Upper lobe of left lung (tissue), 4 donors: ENCODE results near the gene DPP9.

Source experiments
- POLR2AphosphoS5 ChIP-seq, 2 donors: sonication (generic); formaldehyde crosslinking; IDR thresholded peaks; one replicate each; pipeline ENCODE4 v1.5.1; 2017; ENCODE audit warnings: antibody characterized with exemption in 2 of 2
- TF ChIP-seq, protein P1 (sequence below), 6 experiments: fragments of 450-650 bp in 4 of 6; fragments of 200-600 bp in 2 of 6; sonication (generic) in 2 of 6; IDR thresholded peaks; one replicate each; pipeline ENCODE4 v1.5.1; 2016 to 2019; ENCODE audit warnings: antibody characterized with exemption in 6 of 6

DNA sequence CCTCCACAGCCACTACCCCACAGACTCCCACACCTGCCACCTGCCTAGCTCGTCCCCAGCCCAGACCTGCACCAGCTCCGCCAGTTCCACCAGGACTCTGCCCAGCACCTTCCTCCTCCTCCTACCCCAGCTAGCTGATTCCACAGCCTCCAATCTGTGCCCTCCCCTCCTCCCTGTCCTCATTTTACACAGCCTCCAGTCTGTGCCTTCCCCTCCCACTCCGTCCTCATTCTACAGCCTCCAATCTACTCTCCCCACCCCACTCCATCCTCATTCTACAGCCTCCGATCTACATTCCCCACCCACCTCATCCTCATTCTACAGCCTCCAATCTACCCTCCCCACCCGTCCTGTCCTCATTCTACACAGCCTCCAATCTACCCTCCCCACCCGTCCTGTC lies 60.8 kb downstream of the DPP9 start:
- TF ChIP-seq POLR2AphosphoS5 (IDR thresholded peaks at IDR 0.05), result no peak
- TF ChIP-seq, protein P1, sequence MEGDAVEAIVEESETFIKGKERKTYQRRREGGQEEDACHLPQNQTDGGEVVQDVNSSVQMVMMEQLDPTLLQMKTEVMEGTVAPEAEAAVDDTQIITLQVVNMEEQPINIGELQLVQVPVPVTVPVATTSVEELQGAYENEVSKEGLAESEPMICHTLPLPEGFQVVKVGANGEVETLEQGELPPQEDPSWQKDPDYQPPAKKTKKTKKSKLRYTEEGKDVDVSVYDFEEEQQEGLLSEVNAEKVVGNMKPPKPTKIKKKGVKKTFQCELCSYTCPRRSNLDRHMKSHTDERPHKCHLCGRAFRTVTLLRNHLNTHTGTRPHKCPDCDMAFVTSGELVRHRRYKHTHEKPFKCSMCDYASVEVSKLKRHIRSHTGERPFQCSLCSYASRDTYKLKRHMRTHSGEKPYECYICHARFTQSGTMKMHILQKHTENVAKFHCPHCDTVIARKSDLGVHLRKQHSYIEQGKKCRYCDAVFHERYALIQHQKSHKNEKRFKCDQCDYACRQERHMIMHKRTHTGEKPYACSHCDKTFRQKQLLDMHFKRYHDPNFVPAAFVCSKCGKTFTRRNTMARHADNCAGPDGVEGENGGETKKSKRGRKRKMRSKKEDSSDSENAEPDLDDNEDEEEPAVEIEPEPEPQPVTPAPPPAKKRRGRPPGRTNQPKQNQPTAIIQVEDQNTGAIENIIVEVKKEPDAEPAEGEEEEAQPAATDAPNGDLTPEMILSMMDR (IDR thresholded peaks at IDR 0.05), result no peak
